Ovary (tissue), 3 donors: Measurements from ENCODE around the gene RNU2-1.

Experiments used
- CTCF ChIP-seq, 3 donors: fragments of 450-650 bp in 2 of 3; fragments of 200-600 bp in 1 of 3; IDR thresholded peaks; one replicate each; pipeline versions ENCODE4 v1.5.1 to v1.8.0; 2016 to 2022; ENCODE audit warnings: antibody characterized with exemption in 3 of 3, mild to moderate bottlenecking in 1 of 3
- EP300 ChIP-seq: sonication (generic); formaldehyde crosslinking; IDR thresholded peaks from one replicate; pipeline ENCODE4 v1.6.1; 2017; ENCODE audit warnings: antibody characterized with exemption
- POLR2A ChIP-seq: fragments of 450-650 bp; IDR thresholded peaks from one replicate; pipeline ENCODE4 v1.6.1; 2017; ENCODE audit warnings: antibody characterized with exemption, mild to moderate bottlenecking, moderate library complexity
- donor health status: DM: no; HTN: no; CAD: no.

- TF ChIP-seq EP300 (no peak), CTCF (IDR thresholded peaks at IDR 0.05) (no peak), POLR2A (no peak)
These were observed 20.9 kb downstream of the RNU2-1 start for GRCh38 chr17:43212641-43213490.
